ENCODE measurements around the gene SLC9A9. TPM values are rescaled to one million over a fixed set of nuclear protein-coding genes. Genes with fewer than 3 reads are reported as not detected.

Gene SLC9A9
- total RNA-seq, 2 experiments from 2014 or later = 12.2 TPM

- intact Hi-C loops (cut with DNase I, micrococcal nuclease) = no loop called here
- CTCF ChIA-PET = no interaction called here
- ATAC-seq (ENCODE audit: poor library complexity) (no peak), DNase-seq (no peak)
- Histone ChIP-seq H3K4me1 (ENCODE audit: insufficient read depth, low read length) (no peaks in the 10 kb centered on the region), H3K27me3 (ENCODE audit: control insufficient read depth in 1 of 2, insufficient read depth in 2 of 2, low read length in 2 of 2) (no peaks in the 10 kb centered on the region), H3K4me3 (ENCODE audit: low read length) (no peak overlapping the region), H3K27ac (ENCODE audit: low read depth in 1 of 2, low read length in 2 of 2) (no peak overlapping the region), H3K36me3 (ENCODE audit: insufficient read depth, low read length) (no peaks in the 10 kb centered on the region), H3K9me3 (ENCODE audit: control insufficient read depth in 1 of 2, insufficient read depth in 1 of 2, low read length in 2 of 2) (no peaks in the 10 kb centered on the region)
- Mint-ChIP-seq H3K36me3 (ENCODE audit: low read depth) (no peaks in the 10 kb centered on the region), H3K27me3 (no peaks in the 10 kb centered on the region), H3K9me3 (no peaks in the 10 kb centered on the region), H3K4me1 (ENCODE audit: low read depth) (peaks cover 5% of the 10 kb centered on the region), H3K27ac (no peak overlapping the region), H3K4me3 (no peak overlapping the region)
- POLR2A ChIA-PET = no interaction called here
- TF ChIP-seq CTCF (IDR thresholded peaks at IDR 0.05) = no peak
These were observed 77.9 kb downstream of the SLC9A9 start for GRCh38 chr3:143770391-143770790.

- Mint-ChIP-seq H3K9me3 (no peaks in the 10 kb centered on the region), H3K27me3 (no peaks in the 10 kb centered on the region), H3K36me3 (ENCODE audit: low read depth) (no peaks in the 10 kb centered on the region), H3K27ac (no peak overlapping the region), H3K4me1 (ENCODE audit: low read depth) (no peaks in the 10 kb centered on the region), H3K4me3 (no peak overlapping the region)
- no peak overlapping the region for H3K4me3 ChIP-seq (ENCODE audit: low read length)
- H3K4me1 ChIP-seq (ENCODE audit: insufficient read depth, low read length) = no peaks in the 10 kb centered on the region
- DNase-seq (no peak), ATAC-seq (ENCODE audit: poor library complexity) (no peak)
- H3K9me3 ChIP-seq (ENCODE audit: control insufficient read depth in 1 of 2, insufficient read depth in 1 of 2, low read length in 2 of 2) = no peaks in the 10 kb centered on the region
- intact Hi-C loops (cut with DNase I, micrococcal nuclease) = loop anchor here in 1 of 2 experiments (10.0 kb wide), 2 partner anchors 645 to 1185 kb away; no protein-coding TSS in a partner anchor
- ChIA-PET CTCF (no interaction called here), POLR2A (no interaction called here)
- H3K27me3 ChIP-seq (ENCODE audit: control insufficient read depth in 1 of 2, insufficient read depth in 2 of 2, low read length in 2 of 2) = no peaks in the 10 kb centered on the region
- H3K27ac ChIP-seq (ENCODE audit: low read depth in 1 of 2, low read length in 2 of 2) = no peak overlapping the region
- no peak for TF ChIP-seq CTCF (IDR thresholded peaks at IDR 0.05)
- H3K36me3 ChIP-seq (ENCODE audit: insufficient read depth, low read length) = no peaks in the 10 kb centered on the region
These were observed 78.7 kb downstream of the SLC9A9 start for GRCh38 chr3:143769616-143770015.

GRCh38 chr3:143764840-143765239 lies 83.4 kb downstream of the SLC9A9 start:
- no peak overlapping the region for H3K27ac ChIP-seq (ENCODE audit: low read depth in 1 of 2, low read length in 2 of 2)
- Mint-ChIP-seq H3K4me3 (no peak overlapping the region), H3K36me3 (ENCODE audit: low read depth) (peaks cover 3% of the 10 kb centered on the region), H3K9me3 (no peaks in the 10 kb centered on the region), H3K27me3 (no peaks in the 10 kb centered on the region), H3K4me1 (ENCODE audit: low read depth) (peaks cover 28% of the 10 kb centered on the region), H3K27ac (no peak overlapping the region)
- H3K9me3 ChIP-seq (ENCODE audit: control insufficient read depth in 1 of 2, insufficient read depth in 1 of 2, low read length in 2 of 2) = no peaks in the 10 kb centered on the region
- H3K4me1 ChIP-seq (ENCODE audit: insufficient read depth, low read length) = no peaks in the 10 kb centered on the region
- ChIA-PET POLR2A (no interaction called here), CTCF (no interaction called here)
- H3K4me3 ChIP-seq (ENCODE audit: low read length) = no peak overlapping the region
- no peaks in the 10 kb centered on the region for H3K36me3 ChIP-seq (ENCODE audit: insufficient read depth, low read length)
- DNase-seq (no peak), ATAC-seq (ENCODE audit: poor library complexity) (no peak)
- intact Hi-C loops (cut with DNase I, micrococcal nuclease) = loop anchor here (5.0 to 10.0 kb wide), 3 partner anchors 640 to 1180 kb away; no protein-coding TSS in a partner anchor
- H3K27me3 ChIP-seq (ENCODE audit: control insufficient read depth in 1 of 2, insufficient read depth in 2 of 2, low read length in 2 of 2) = no peaks in the 10 kb centered on the region
- TF ChIP-seq CTCF (IDR thresholded peaks at IDR 0.05) = peak; percentile 26

Measured in CD4-positive, alpha-beta T cell (primary cell).